ENCODE measurements around the gene MAPK1.
"Not testable (repeated sequence)": the region's sequence is repeated elsewhere in the genome, so short reads cannot be mapped to it uniquely, and the experiment has no call there.

The MAPK1 gene

GRCh38 chr22:21797444-21798221, 69.8 kb downstream of the MAPK1 start:
- POLR2A ChIA-PET (ENCODE audit: low non-redundant PET): no interaction called here
- DNase-seq (ENCODE audit: low spot score): no peak
- H3K27ac ChIP-seq: no peak overlapping the region
- CTCF ChIA-PET: interaction anchor here (0.9 kb wide), 1 partner anchor 28 kb away, joined by 4 read pairs; no protein-coding TSS in a partner anchor
- TF ChIP-seq CTCF (conservative IDR thresholded peaks at IDR 0.05; ENCODE audit: low read depth): no peak

- POLR2A ChIA-PET (ENCODE audit: low non-redundant PET): no interaction called here
- CTCF ChIA-PET: interaction anchor here (0.9 kb wide), 1 partner anchor 27 kb away, joined by 4 read pairs; no protein-coding TSS in a partner anchor
- no peak for TF ChIP-seq CTCF (conservative IDR thresholded peaks at IDR 0.05; ENCODE audit: low read depth)
- no peak for DNase-seq (ENCODE audit: low spot score)
- H3K27ac ChIP-seq: no peak overlapping the region
Measured at GRCh38 chr22:21796863-21797262, 70.6 kb downstream of the MAPK1 start.

DNA sequence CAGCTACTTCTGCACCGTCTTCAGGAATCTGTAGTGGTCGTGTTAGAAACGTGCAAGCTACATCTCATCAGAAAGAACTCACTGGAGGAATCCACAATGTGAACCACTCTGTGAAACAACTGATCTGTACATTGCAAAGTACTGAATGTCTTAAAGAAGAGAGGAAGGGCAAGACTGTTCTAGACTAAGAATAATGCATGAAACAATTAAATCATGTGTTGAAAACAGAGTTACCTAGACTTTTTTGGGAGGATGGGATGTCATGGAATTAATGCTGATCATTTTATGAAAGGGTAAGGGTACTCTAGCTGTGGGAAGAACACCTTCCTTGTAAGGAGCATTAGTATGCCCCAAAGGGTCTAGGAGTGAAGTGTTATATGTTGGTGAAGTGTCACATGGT, 71.2 kb downstream of the MAPK1 start:
- H3K27ac ChIP-seq: no peak overlapping the region
- ChIA-PET CTCF (no interaction called here), POLR2A (ENCODE audit: low non-redundant PET) (no interaction called here)
- DNase-seq (ENCODE audit: low spot score): no peak
- no peak for TF ChIP-seq CTCF (conservative IDR thresholded peaks at IDR 0.05; ENCODE audit: low read depth)

- H3K27ac ChIP-seq; CTCF ChIA-PET; DNase-seq (ENCODE audit: low spot score); POLR2A ChIA-PET (ENCODE audit: low non-redundant PET): not testable (repeated sequence)
Measured at GRCh38 chr22:21793716-21794115, 73.7 kb downstream of the MAPK1 start.

DNA sequence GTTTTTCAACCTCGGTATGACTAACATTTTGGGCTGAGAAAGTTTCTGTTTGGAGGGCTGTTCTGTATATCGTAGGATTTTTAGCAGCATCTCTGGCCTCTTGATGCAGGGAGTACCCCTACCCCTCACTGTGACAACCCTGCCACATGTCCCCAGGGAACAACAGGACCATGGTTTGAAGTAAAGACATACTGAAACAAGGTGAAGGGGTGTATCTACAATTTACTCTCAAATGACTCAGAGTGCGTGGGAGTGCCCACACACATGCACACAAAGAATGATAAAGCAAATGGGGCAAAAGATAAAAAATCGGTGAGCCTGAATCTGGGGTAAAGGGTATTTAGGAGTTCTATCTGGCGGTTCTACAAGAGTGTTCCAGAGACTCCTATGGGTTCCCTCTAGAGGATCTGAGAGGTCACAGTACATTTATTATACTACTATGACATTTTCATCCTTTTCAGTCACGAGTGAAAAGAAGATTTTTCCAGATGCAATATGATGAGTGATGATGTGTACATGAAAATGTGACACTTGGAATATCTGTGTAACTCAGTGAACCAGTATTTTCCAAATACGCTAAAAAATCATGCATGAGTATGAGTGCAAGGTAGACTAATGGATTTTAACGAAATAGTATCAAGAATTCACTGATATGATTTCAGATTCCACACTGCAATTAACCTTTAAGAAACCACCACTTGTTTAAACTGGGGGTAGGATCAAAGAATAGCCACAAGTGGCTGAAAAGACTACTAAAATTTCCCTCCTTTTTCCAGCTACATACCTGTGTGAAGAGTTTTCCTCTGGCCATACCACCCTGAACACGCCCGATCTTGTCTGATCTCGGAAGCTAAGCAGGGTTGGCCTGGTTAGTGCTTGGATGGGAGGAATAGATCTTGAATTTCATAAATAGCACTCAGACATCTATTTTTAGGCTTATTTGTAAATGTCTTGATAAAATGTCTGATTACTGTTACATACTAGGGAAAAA, 75.5 kb downstream of the MAPK1 start:
- DNase-seq (ENCODE audit: low spot score): no peak
- ChIA-PET CTCF (no interaction called here), POLR2A (ENCODE audit: low non-redundant PET) (no interaction called here)
- no peak overlapping the region for H3K27ac ChIP-seq
- no peak for TF ChIP-seq CTCF (conservative IDR thresholded peaks at IDR 0.05; ENCODE audit: low read depth)

DNA sequence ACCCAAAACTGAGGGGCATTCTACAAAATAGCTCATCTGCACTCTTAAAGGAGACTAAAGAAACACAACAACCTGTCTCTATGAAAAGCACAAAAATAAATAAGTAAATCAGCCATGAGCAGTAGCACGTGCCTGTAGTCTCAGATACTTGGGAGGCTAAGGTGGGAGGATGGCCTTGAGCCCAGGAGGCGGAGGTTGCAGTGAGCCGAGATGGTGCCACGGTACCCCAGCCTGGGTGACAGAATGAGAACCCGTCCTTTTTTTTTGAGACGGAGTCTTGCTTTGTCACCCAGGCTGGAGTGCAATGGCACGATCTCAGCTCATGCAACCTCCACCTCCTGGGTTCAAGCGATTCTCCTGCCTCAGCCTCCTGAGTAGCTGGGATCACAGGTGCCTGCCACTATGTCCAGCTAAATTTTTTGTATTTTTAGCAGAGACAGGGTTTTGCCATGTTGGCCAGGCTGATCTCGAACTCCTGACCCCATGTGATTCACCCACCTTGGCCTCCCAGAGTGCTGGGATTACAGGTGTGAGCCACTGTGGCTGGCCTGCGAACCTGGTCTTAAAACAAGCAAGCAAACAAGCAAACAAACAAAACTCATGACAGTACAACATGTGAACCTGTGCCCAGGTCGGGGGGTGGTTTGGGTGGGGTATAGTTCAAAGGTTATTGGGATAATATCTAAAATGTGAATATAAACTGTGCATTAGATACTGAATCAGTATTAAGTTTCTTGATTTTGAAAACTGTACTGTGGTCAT, 76.4 kb downstream of the MAPK1 start:
- H3K27ac ChIP-seq; DNase-seq (ENCODE audit: low spot score); POLR2A ChIA-PET (ENCODE audit: low non-redundant PET): not testable (repeated sequence)
- CTCF ChIA-PET: interaction anchor here (0.6 kb wide), 1 partner anchor 12 kb away, joined by 3 read pairs; no protein-coding TSS in a partner anchor

DNA sequence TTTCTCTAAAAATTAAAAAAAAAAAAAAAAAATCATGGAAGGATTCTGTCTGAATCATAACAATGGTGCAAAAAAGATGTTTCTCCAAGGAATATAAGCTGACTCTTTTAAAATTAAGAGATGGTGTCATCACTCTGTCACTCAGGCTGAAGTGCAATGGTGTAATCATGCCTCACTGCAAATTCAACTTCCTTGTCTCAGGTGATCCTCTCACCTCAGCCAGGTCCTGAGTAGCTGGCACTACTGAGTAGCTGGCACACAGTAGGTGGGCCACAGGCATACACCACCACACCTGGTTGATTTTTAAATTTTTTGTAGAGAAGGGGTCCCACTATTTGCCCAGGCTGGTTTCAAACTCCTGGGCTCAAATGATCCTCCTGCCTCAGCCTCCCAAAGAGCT, 77.1 kb downstream of the MAPK1 start:
- DNase-seq (ENCODE audit: low spot score): no peak
- CTCF ChIA-PET: interaction anchor here (0.6 kb wide), 1 partner anchor 11 kb away, joined by 3 read pairs; no protein-coding TSS in a partner anchor
- H3K27ac ChIP-seq: no peak overlapping the region
- TF ChIP-seq CTCF (conservative IDR thresholded peaks at IDR 0.05; ENCODE audit: low read depth): no peak
- POLR2A ChIA-PET (ENCODE audit: low non-redundant PET): no interaction called here

GRCh38 chr22:21787565-21787964, 79.9 kb downstream of the MAPK1 start:
- POLR2A ChIA-PET (ENCODE audit: low non-redundant PET): not testable (repeated sequence)

More at GRCh38 chr22:21787565-21787964, 79.9 kb downstream of the MAPK1 start:
- CTCF ChIA-PET; H3K27ac ChIP-seq; DNase-seq (ENCODE audit: low spot score): not testable (repeated sequence)

All from RWPE1 (cell line).